NOMO-1 treated with dmso at 0.1 percent for 144 hours (cell line): ENCODE data around the gene KLK4.

Source experiments
- DNase-seq: peaks from one replicate; lab custom pipeline; 2025; ENCODE audit not compliant: unreplicated experiment; lab: John Stamatoyannopoulos, UW

KLK4 gene, protein sequence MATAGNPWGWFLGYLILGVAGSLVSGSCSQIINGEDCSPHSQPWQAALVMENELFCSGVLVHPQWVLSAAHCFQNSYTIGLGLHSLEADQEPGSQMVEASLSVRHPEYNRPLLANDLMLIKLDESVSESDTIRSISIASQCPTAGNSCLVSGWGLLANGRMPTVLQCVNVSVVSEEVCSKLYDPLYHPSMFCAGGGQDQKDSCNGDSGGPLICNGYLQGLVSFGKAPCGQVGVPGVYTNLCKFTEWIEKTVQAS

DNA sequence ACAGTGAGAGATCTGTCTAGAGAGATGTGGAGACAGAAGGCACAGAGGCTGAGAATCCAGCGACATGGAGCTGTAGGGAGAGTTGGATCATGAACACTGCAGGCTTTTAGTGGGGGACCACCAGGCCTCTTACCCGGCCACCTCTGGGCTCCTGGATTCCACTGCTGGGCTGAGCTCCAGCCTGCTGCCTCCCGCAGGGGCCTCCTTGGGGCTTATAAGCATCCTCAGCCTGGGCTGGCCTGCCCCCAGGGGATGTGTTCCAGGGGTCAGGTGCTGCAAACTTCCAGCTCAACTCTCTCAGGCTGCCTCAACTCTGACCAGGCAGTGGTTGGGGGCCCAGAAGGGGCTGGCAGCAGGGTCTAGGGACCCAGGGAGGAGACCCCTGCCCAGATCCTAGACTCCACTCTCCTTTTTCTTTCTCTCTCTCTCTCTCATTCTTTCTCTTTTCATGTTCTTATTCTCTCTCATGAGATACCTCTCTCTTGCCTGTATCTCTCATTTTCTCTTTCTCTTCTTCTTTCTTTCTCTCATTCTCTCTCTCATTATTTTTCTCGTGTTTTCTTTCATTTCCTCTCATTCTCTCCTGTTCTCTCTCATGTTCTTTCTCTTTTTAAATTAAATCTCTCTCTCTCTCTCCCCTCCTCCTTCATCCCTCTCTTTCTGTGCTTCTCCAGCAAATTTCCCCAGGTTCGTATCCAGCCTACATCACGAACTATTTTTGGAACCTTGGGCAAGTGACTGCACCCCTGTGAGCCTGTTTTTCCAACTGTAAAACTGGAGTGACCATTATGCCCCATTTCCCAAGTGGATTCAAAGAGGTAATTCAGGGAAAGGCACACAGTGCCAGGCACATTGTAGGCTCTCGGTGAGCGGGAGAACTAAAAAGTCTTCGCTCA is at the start of gene KLK4:
Gene KLK4, minus strand, starts transcription at position 190 of the 896 bp plus-strand sequence. CDS start 657 bp downstream, outside the sequence.
- DNase-seq = no peak

DNA sequence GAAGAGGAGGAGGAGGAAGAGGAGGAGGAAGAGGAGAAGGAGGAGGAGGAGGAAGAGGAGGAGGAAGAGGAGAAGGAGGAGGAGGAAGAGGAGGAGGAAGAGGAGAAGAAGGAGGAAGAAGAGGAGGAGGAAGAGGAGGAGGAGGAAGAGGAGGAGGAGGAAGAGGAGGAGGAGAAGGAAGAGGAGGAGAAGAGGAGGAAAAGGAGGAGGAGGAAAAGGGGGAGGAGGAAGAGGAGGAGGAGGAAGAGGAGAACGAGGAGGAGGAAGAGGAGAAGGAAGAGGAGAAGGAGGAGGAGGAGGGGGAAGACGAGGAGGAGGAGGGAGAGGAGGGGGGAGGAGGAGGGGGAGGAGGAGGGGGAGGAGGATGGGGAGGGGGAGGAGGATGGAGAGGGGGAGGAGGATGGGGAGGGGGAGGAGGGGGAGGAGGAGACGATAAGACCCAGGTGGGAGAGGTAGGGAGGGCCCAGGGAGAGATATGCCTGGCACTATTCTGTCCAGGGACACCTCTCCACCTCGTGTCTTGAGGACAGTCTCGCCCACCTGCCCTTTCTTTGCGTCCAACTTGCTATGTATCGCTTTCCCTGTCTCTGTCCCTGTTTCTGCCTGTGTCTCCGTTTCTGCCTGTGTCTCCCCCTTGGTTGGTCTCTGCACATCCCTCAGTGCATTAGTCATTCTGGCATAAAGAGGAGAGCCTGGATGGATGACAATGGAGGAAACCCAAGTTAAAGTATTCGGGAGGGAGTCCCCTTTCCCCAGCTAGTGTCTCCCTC is 48.7 kb upstream of the KLK4 start:
- no peak for DNase-seq

DNA sequence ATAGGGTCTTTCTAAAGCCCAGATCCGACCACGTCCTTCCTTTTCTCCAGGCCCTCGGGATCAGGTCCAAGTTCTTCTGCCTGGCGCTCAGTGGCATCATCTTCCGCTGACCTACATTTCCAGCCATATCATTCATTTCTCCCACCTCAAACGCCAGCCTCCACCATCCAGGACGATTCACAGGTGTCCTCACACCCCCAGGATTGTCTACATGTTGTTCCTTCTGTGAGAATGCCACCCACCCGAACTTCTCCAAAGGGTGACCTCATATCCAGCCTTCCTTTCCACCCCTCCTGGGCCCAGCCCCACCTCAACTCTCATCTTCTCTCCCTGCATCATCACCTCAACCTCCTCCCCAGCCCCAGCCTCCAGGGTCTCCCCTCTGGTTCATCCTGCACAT is 46.4 kb upstream of the KLK4 start:
- DNase-seq = no peak

DNA sequence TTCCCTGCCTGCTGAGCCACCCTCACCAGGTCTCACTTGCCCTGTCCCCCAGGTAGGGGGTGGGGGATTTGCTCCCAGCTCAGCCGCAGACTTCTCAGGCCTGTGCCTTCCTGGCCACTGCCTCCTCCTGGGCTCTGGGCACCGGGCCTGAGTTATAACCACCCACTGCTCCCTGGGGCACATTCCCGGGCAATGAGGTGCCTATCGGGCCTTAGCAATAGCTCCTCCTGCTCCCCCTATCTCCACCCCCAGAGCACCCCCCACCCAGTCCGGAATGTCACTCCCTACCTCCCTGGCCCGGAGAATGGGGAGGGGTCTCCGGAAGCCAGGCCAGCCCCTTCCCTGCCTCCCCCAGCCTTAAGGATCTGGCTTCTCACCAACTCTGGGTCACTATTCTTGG is 41.7 kb upstream of the KLK4 start, which contains the start of gene KLK5:
Gene KLK5, minus strand, starts transcription at position 129 of the 400 bp plus-strand sequence. CDS start 381 bp downstream, outside the sequence.
- no peak for DNase-seq

DNA sequence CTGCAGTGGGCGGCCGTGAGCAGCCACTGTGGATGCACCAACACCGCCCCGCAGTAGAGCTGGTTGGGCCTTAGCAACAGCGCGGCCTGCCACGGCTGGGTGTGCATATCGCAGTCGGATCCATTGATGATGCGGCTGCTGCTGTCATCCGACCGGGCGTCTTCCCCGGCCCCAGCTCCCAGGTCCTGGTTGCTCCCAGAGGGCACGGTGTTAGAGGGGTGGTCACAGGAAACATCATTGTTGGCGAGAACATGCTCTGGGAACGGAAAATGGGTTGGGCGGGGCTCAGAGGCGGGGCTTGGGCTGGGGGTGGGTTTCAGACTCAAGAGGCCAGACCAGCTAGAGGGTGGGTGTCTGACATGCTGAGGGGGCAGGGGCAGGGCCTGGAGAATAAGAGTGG is 38.7 kb upstream of the KLK4 start:
- no peak for DNase-seq

DNA sequence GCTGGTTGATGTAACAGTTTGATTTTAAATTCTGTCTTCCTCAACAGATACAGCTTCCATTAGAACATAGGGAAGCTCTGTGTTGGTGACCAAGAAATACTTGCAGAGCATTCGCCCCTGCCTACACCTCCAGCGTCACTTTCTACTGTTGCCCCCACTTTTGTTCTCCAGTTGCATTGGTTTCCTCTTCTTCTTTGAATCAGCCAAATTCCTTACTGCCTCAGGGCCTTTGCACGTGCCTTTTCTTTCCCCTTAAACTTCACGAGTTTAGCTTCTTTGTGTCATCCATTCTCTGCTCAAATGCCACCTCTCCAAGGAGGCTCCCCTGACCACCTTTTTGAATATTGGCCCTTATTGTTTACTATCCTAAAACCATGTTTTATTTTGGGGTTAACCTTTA is 35.9 kb upstream of the KLK4 start:
- no peak for DNase-seq

DNA sequence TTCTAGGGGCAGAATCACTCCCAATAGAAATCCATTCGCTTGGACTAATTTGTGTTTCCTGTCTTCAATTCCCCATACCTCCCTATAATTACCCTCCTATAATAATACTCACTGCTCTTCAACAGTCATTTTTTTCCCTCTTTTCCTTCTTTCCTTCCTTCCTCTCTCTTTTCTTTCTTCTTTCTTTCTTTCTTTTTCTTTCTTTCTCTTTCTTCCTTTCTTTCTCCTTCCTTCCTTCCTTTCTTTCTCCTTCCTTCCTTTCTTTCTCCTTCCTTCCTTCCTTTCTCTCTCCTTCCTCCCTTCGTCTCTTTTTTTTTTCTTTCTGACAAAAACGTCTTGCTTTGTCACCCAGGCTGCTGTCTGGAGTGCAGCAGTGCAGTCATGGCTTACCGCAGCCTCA is 33.6 kb upstream of the KLK4 start:
- no peak for DNase-seq

DNA sequence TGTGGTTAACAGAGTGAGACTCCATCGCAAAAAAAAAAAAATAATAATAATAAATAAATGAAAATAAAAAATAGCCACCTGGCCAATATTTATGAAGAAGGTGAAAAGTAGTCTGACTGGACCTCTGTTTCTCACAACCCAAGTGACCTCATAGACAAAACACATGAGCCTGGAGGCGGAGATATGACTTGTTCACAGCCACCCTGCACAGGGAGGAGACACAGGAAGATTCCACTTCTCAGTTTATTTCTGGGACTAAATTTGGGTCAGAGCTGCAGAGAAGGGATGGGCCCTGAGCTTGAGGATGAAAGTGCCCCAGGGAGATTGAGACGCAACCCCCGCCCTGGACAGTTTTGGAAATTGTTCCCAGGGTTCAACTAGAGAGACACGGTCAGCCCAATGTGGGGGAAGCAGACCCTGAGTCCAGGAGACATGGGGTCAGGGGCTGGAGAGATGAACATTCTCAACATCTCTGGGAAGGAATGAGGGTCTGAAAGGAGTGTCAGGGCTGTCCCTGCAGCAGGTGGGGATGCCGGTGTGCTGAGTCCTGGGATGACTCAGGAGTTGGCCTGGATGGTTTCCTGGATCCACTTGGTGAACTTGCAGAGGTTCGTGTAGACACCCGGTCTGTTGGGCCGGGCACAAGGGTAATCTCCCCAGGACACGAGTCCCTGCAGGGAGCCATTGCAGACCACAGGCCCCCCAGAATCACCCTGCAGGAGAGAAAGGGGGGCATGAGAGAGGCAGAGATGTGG is 32.1 kb upstream of the KLK4 start:
- no peak for DNase-seq

DNA sequence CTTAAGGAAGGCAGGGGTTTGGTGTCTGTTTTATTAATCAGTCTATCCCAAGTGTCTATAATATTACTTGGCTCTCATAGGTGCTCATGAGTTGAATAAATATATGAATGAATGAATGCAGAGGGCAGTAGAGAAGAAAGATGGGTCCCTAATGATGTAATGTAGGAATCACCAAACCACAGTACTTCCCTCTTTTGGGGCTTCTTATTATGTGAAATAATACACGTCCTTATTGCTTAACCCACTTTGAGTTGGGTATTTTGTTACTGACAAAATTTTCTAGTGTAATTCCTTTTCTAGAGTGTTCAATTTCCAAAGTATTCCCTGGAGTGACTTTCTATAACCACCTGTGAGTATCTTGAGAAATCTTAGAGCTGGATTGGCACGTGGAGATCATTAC is 28.4 kb upstream of the KLK4 start:
- DNase-seq = no peak

DNA sequence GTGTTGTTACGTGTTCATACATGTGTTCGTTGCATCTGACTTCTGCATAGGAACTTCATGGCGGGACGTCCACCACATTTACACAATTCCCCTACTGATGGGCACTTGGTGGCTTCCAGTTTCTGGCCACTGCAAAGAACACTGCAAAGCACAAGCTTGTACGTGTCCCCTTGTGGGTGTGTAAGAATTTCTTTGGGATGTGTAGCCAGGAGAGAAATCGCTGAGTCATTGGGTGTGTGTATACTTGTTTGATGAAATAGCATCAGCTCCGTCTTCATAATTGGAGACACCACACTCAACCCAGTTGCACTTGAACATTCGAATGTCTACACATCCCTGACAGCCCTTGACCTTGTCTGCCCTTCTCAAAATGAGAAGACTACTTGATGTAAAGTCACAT is 22.4 kb upstream of the KLK4 start:
- DNase-seq = no peak

DNA sequence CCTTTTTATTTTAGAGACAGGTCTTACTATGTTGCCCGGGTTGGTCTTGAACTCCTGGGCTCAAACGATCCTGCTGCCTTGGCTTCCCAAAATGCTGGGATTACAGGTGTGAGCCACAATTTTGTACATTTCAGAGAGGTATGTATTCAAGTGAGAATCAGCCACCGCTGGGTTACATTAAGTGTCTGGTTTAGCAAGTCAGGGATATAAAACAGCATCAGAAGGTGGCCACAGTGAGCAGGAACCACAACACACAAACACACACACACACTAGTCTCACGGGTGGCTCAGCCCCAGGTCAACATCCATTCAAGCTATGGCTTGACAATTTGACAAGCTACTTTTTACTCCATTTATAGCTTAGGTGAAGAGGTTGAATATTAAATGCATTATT is 21.5 kb upstream of the KLK4 start:
- no peak for DNase-seq

DNA sequence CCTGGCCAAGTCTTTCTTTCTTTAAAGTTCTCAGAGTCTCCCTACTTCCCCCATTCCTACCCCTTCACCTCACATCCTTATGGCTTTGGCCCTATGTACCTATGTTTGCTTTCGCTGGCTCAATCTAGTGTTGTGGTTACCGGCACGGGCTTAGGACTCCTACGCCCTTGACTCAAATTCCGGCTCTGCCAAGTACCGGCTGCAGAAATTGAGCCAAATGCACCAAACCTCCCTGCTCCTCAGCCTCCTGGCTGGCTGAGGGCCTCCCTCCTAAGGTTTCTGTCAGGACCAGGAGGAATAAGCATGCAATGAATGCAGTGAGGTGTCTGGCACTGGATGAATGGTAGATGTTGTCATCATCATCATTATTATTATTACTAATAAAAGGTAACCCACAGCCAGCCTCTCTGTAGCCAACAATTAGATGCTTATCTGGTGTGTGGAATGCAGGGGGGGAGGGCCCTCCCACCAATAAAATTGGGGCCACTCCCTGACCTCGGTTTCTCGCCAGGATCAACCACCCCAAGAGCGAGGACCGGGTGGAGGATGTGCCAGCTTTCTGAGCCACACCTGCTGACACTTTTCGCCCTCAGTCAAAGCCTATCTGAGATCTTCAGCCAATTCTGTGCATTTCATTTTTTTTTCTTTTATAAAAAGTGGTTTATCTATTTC is 21.0 kb upstream of the KLK4 start:
- DNase-seq = no peak

DNA sequence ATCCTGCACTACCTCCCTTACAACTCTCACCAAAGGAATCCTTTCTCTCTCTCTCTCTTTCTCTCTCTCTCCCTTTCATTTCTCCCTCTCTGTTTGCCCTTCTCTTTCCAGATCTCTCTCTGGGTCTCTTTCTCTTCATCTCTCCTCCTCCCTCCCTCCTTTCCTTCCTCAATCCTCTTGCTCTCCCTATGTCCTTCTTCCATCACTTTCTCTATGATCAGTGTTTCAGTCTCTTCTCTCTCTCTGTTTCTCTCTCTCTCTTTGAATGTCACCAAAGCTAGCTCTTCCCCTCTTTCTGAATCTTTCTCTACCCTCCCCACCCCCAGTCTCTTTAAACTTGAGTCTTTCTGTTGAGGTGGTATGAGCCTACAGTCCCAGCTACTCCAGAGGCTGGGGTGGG is 19.8 kb upstream of the KLK4 start:
- DNase-seq = no peak

DNA sequence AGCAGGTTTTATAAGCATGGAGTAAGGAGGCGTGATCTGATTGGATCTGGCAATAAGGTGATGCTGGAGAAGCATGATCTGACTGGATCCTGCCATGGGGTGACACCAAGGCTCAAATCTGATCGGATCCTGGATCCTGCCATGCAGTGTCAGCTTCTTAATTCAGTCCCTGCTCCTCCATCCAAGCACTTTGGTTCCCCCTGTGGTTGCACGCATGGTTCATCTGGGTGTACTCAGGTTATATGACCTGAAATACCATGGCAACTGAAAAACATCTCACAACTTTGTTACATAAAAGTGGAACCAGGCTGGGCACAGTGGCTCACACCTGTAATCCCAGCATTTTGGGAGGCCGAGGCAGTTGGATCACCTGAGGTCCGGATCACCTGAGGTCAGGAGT is 17.6 kb upstream of the KLK4 start:
- DNase-seq = no peak

DNA sequence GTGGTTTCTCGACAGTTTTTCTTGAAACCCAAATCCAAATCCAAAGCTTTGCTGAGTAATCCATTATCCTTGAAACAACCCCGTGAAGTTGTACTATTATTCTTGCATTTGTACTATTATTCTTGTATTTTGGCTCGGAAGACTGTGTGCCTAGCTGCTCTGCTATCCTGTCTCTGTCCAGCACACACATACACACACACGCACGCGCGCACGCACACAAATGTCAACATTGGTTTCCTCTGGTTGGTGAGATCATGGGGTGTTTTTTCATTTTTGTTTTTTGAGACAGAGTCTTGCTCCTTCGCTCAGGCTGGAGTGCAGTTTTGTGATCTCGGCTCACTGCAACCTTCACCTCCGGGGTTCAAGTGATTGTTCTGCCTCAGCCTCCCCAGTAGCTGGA is 14.9 kb upstream of the KLK4 start:
- no peak for DNase-seq

DNA sequence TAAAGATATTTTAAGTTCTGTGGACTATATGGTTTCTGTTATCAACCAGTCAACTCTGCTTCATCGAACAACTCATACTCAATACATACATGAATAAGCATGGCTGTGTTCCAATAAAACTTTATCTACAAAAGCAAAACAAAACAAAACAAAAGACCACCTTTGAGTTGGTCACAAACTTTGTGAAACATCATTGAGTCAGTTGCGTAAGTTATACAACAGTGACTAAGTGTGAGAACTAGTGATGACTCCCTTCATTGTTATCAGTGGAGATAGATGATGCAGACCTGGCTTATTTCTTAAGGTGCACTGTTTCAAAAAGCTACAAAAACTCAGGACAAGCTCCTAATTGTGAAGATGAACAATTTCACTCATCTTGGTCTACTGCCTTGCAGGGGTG is 14.5 kb upstream of the KLK4 start:
- DNase-seq = no peak

DNA sequence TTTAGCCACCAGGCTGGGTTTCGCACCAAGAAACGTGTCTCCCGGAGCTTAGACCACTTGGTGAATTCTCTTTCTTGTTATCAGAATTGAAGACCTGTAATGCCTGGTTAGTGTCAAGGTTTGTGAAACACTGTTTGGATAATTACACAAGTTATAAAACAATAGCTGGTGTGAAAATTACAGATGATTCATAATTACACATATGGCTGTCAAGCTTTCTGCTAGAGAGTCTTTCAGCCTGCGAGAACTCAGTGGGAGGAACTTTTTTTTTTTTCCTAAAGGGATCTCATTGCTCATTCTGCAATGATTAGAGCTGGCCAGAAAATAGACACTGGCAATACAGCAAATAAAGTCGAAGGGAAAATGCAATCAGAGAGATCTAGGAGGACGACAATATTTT is 13.4 kb upstream of the KLK4 start:
- DNase-seq = no peak

DNA sequence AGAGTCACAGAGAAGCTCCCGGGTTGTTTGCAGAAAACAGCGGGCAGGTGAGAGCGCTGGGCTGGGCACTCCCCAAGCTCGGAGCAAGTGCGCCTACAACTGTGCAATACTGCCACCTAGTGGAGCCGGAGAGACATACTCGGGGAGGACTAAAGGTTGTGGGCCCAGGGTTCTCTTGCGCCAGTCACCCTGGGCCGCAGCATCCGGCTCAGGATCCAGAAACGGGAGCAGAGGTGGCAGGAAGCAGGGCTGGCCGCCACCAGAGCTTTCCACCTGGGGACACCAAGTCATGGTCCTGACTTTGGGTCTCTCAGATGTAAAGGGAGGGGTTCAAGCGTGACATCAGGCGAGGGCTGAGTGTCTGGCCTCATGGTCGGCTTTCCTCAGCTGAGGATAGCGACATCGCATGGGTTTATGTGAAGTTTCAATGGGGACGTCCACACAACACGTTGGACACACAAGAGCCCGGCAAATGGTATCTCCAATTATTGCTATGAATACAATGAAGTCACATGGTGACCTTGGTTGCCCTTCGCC is 11.2 kb upstream of the KLK4 start:
- peak; percentile 57 for DNase-seq

DNA sequence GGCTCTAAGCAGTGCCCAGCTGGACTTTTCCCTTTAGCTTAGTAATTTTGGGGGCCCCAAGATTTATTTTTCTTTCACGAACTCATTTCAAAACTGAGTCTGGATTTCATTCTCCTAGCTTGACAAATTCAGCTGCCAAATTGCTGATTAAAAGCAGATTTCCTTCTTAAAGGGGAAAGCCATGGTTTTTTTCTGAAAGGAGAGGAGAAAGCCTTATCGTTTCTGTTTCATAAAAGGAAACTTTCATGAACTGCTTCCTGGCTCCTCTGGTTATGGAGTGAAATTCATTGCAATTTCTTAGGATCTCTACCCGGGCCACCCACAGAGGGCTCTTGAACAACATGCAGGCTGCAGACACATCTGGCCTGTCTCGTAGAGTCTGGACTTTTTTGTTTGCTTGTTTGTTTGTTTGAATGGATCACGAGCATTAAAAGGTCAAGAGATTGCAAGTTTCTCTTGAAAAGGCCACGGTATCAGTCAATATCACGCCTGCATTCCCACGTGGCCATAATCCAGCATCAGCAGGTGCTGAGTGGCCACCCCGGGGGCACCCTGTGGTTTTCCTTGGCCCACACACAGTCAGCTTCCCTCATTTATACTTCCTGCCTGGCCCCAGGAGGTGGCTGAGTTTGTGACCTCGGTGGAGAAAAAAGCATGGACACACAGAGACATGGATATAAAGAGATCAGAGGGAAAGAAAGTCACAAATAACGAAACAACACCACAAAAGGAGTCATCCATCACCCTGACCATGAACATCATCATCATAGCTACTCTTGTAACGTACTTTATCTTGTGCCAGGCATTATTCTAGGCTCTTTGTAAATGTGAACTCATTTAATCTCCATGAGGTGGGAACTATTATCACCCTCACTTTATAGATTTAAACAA is 10.5 kb upstream of the KLK4 start:
- no peak for DNase-seq
